Hepatocyte (in vitro differentiated cells): ENCODE results near the gene SAPCD2.

Source experiments
- EZH2 ChIP-seq: fragments of 200-600 bp; sonication (generic); IDR thresholded peaks from 2 replicates; pipeline ENCODE4 v1.6.1; 2016; ENCODE audit warnings: antibody characterized with exemption, mild to moderate bottlenecking, borderline replicate concordance
- EZH2phosphoT487 ChIP-seq: fragments of 200-600 bp; sonication (generic); IDR thresholded peaks from one replicate; pipeline ENCODE4 v1.6.1; 2018; ENCODE audit warnings: antibody characterized with exemption, mild to moderate bottlenecking, low read depth, moderate library complexity; ENCODE audit not compliant: unreplicated experiment, severe bottlenecking
- TF ChIP-seq, protein P1 (sequence below): fragments of 200-600 bp; sonication (generic); IDR thresholded peaks from 2 replicates; pipeline ENCODE4 v1.5.1; 2016; ENCODE audit warnings: antibody characterized with exemption, mild to moderate bottlenecking; ENCODE audit not compliant: poor library complexity

DNA sequence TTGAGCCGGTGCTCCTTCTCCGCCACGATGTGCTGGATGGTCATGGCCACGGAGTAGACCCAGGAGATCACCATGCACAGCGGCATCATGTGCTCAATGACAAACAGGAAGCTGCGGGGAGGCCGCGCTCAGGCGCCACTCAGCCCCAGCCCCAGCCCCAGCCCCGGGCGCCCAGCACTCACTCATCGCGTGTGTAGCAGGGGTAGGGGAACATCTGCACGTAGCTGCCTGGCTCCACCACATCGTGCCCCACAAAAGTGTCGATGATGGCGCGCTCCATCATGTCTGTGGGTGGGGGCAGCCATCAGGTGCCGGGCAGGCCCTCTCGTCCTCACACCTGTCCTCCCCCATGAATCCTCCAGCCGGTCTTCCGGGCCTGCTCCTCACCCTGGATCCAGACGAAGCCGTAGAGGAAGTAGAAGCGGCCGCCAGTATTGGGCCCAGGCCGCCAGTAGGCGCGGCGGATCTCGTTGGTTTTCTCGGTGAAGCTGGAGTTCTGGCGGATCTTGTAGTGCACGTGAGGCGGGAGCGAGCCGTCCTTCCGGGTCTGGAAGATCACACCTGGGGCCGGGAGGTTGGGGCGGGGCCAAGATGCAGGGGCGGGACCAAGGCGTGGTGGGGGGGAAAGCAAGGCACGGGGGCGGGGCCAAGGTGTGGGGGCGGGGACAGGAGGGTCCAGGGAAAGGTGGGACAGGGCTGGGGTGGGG, 52.4 kb downstream of the SAPCD2 start:
- TF ChIP-seq EZH2 (no peak), EZH2phosphoT487 (no peak)
- TF ChIP-seq, protein P1, sequence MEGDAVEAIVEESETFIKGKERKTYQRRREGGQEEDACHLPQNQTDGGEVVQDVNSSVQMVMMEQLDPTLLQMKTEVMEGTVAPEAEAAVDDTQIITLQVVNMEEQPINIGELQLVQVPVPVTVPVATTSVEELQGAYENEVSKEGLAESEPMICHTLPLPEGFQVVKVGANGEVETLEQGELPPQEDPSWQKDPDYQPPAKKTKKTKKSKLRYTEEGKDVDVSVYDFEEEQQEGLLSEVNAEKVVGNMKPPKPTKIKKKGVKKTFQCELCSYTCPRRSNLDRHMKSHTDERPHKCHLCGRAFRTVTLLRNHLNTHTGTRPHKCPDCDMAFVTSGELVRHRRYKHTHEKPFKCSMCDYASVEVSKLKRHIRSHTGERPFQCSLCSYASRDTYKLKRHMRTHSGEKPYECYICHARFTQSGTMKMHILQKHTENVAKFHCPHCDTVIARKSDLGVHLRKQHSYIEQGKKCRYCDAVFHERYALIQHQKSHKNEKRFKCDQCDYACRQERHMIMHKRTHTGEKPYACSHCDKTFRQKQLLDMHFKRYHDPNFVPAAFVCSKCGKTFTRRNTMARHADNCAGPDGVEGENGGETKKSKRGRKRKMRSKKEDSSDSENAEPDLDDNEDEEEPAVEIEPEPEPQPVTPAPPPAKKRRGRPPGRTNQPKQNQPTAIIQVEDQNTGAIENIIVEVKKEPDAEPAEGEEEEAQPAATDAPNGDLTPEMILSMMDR, result no peak
